GM18868 (cell line): ENCODE data around the gene CYP2W1.
"Not testable (repeated sequence)": the region's sequence is repeated elsewhere in the genome, so short reads cannot be mapped to it uniquely, and the experiment has no call there.

ENCODE experiments used
- ATAC-seq: cut with Tn5 transposase; IDR thresholded peaks from one replicate; pipeline ENCODE4 v1.9.1; 2021; ENCODE audit warnings: mild to moderate bottlenecking, moderate library complexity; ENCODE audit not compliant: unreplicated experiment

The CYP2W1 gene, protein sequence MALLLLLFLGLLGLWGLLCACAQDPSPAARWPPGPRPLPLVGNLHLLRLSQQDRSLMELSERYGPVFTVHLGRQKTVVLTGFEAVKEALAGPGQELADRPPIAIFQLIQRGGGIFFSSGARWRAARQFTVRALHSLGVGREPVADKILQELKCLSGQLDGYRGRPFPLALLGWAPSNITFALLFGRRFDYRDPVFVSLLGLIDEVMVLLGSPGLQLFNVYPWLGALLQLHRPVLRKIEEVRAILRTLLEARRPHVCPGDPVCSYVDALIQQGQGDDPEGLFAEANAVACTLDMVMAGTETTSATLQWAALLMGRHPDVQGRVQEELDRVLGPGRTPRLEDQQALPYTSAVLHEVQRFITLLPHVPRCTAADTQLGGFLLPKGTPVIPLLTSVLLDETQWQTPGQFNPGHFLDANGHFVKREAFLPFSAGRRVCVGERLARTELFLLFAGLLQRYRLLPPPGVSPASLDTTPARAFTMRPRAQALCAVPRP

DNA sequence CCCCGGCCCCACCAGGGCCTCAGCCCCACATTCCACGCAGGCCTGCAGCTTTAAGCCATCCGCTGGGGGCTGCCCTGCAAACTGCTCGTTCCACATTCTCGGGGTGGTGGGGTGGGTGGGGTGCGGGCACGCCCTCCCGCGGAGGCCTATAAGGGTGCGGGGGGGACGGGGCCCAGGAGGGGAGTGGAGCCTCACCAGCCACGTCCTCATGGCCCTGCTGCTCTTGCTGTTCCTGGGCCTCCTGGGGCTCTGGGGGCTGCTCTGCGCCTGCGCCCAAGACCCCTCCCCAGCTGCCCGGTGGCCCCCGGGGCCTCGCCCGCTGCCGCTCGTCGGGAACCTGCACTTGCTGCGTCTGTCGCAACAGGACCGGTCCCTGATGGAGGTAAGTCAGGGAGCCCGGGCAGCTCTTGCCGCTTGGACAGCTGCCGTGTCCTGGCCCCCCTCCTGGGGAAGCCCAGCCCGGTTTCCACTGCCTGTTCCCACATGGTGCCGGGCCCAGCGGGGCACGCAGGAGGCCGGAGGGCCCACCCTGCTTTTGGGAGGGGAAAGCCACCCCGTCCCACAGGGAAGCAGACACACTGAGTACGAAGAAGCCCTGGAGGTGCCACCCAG, at the start of gene CYP2W1:
TSS of gene CYP2W1 (plus strand) at position 178 of the 612 bp plus-strand sequence. CDS start at position 209, 31 bp downstream.
- no peak for ATAC-seq

DNA sequence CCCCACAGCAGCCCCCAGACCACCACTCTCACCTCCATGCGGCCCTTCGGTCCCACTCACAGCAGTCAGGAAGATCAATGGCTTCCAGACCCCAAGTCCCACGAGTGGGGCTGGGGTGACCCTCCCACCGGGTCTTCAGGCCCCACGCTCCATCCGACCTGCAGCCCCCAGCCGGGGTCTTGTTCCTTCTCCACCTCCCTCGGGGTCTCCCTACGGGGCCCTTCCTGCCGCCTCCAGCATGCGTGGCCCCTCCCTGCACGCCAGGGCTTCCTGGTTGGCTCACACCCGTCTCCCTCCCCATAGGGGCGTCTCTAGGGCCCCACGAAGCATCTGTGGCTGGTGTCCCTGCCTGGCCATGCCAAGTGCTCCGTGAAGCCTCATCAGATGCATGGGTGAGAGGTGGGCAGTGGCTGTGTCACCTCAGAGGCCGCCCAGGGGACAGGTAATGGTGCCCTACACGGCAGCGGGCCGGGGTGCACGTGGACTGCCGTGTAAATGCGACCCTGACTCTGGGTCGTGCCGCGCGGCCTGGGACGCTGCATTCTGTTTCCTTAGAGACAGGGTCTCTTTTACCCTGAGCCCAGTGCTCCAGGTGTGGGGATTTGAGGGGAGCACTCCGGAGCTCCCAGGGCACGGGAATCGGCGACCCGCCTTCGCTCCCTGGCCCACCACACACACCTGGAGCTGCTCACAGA, 48.4 kb upstream of the CYP2W1 start:
- ATAC-seq = no peak

DNA sequence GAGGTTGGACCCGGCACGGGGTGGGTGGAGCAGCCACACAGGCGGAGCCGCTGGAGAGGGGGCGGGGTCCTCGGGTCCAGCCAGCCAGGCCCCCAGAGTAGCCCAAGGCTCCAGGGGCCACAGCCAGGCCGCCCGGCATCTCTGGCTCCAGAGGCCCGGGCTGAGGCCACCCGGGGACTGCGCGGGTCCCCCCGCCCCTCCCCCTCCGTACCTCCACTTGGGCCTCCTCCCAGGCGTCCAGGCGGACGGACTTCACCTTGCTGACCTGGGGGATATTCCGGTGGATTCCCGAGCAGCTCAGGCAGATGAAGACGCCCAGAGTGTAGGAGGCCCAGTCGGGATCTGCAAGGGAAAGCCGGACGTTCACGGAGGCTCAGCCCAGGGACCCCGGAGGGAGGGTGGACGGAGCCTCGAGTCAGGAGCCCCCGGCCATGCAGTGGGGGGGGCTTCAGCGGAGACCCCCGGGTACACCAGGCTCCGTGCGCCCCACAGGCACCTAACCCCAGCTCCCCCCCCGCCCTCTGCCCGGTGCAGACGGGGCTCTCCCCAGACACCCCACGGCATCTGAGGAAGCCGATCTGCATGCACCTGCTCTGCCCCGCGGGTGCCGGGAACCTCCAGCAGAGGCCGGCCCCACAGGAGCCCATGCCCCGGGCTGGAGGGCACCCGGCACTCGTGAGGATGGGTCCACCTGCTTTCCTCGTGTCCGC, 47.7 kb upstream of the CYP2W1 start:
- ATAC-seq = no peak

DNA sequence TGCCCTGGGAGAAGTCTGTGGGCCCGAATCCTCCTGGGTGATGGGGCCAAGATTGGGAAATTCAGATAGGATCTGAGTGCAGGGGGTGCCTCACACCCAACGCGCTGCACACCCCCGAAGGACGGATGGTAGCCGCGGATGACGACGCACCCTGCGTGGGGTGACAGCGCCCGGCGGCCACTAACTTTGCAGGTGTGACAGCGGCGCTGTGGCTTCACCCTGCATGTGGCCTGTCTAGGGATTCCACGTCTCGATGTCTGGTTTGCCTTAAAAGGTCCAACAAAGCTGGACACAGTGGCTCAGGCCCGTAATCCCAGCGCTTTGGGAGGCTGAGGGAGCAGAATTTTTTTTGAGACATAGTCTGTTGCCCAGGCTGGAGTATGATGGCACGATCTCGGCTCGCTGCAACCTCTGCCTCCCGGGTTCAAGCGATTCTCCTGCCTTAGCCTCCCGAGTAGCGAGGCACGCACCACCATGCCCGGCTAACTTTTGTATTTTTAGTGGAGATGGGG, 47.1 kb upstream of the CYP2W1 start:
- ATAC-seq = no peak

DNA sequence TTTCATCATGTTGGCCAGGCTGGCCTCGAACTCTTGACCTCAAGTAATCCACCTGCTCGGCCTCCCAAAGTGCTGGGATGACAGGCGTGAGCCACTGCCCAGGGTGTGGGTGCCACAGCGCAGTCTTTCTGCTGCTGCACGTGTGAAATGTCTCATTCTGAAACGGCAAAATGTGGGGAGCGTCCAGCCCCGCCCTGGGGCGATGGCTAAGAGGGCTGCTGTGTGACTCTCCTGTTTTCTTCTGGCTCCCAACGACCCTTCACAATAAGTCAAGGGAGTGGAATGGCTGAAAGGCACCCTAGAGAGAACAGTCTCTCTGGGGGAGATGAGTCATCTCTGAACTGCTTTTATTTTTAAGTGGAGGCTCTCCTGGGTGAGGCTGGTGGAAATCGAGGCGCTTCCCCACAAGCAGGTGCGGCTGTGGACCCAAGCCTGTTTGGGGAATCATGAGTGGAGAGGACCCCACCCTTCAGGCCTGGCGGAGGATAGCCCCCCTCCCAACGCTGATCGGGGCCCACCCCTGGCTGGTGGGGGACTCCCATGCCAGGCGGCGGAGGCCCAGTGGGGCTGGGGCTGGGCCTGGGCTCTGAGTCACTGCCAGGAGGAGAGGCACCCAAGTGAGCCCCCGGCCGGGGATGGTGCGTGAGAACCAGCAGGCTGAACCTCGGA, 46.5 kb upstream of the CYP2W1 start:
- ATAC-seq = peak; percentile 84

DNA sequence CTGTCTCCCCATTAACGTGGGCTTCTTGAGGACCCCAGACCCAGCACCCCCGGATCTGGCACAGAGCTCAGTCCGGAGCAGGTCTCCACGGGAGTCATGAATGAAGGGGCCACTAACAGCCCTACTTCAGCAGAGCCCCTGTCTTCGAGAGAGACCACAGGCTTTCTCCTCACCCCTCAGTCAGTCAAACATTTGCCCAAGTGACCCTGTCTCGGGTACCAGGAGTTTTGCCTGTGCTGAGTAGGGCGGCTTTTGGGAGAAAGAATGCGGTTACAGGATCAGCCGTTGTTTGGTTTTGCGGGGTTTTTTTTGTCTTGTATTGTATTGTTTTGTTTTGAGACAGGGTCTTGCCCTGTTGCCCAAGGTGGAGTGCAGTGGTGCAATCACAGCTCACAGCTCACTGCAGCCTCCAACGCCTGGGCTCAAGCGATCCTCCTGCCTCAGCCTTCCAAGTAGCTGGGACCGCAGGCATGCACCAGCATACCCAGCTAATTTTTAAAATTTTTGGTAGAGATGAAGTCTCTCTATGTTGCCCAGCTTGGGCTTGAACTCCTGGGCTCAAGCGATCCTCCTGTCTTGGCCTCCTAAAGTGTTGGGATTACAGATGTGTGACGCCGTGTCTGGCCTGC, 45.0 kb upstream of the CYP2W1 start:
- ATAC-seq = no peak

DNA sequence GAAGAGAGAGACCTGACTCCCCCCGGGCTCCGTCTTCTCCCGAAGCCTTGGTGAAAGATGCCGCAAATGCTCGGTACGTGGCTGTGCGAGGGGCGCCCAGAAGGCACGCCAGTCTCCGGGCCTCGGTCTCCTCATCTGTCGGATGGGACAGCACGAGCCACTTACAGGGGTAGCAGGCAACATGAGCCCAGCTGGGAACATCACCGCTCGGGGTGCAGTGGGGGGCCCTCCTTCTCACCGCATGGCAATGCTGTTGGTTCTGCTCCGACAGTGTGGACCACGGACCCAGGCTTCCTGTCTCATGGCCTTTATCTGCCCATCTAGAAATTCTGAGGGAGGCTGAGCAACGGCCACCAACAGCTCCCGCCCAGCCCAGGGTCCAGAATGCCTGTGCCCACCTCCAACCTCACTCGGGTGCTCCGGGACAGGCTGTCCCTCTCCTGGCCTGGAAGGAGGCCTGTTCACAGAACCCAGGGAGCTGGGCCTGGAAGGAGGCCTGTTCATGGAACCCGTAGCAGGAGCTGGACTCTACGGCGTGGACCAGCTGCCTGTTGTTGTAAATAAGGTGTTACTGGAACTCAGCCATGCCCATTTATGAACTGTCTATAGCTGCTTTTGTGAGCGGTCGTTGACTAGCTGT, 44.3 kb upstream of the CYP2W1 start:
- ATAC-seq = no peak

DNA sequence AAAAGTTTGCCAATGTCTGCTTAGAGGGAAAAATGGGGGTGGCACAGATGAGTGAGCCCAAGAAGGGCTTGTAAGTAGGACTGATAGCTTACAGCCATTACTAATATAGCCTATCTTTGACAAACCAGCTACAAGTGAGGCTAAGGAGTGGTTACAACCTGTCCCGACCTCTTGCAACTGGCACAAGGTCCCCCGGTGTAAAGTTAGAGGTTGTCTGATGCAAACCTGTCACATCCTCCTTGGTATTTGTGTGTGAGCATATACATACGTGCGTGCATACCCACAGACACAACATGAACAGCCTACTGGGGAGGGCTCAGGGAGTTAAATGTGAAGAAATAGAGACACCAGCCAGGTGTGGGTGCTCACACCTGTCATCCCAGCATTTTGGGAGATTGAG, 43.1 kb upstream of the CYP2W1 start:
- ATAC-seq = no peak

DNA sequence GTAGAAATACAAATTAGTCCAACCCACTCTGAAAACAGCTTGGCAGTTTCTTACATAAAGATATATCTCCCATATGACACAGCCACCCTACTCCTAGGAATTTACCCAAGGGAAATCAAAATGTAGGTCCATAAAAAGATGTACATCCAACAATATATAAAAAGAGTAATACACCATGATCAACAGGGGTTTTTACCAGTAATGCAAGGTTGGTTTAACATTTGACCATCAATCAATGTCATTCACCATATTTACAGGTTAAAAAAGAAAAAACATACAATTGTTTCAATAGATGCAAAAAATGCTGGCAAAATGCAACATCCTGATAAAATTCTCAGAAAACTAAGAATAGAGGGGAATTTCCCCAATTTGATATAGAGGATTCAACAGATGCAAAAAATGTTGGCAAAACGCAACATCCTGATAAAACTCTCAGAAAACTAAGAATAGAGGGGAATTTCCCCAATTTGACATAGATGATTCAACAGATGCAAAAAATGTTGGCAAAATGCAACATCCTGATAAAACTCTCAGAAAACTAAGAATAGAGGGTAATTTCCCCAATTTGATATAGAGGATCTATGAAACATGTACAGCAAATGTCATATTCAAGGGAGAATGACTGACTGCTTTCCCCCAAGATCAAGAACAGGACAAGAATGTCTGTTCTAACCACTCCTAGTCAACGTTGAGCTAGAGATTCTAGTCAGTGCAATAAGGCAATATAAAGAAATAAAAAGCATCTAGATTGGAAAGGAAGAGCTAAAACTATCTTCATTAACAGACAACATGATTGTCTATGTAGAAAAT, 42.2 kb upstream of the CYP2W1 start:
- no peak for ATAC-seq

DNA sequence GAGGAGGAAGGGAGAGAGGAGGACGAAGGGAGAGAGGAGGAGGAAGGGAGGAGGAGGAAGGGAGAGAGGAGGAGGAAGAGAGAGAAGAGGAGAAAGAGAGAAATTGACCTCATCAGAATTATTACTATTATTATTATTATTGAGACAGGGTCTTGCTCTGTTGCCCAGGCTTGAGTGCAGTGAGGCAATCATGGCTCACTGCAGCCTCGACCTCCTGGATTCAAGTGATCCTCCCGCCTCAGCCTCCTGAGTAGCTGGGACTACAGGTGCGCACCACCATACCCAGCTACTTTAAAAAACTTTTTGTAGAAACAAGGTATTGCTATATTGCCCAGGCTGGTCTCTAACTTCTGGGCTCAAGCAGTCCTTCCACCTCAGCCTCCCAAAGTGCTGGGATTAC, 39.2 kb upstream of the CYP2W1 start:
- ATAC-seq = not testable (repeated sequence)

DNA sequence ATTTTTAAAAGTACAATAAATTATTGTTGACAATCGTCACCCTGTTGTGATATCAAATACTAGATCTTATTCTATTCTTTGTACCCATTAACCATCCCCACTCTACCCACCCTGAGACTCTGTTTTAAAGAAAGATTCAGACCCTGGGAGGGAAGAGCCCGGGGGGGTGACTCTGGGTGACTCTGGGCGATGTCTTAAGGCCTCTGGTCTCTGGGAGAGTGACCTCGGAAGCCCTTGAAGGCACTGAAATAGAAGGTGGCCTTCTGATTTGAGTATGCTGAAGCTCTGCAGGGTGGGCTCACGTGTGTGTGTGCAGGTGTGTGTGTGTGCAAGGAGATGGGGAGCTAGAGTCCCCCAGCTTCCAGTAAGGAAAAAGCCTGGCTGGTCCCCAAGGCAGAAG, 38.2 kb upstream of the CYP2W1 start:
- ATAC-seq = no peak

DNA sequence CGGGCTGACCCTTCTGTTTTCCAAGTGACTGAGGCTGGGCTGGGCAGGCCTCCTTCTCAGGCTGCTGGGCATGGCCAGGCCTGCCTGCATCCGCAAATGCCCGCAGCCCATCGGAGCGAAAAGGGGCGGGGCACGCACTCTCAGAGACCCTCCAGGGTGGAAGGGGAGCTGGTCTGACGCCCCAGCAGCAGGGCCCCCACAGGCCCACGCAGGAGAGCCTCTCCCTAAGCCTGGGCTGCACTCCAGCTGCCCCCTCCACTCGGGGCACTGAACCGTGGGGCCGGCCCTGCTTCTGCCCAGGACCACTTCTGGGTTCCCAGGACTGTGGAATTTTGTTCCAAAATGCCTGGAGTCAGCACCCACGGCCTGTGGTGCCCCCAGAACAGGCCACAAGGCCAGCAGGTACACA, 37.8 kb upstream of the CYP2W1 start:
- no peak for ATAC-seq

DNA sequence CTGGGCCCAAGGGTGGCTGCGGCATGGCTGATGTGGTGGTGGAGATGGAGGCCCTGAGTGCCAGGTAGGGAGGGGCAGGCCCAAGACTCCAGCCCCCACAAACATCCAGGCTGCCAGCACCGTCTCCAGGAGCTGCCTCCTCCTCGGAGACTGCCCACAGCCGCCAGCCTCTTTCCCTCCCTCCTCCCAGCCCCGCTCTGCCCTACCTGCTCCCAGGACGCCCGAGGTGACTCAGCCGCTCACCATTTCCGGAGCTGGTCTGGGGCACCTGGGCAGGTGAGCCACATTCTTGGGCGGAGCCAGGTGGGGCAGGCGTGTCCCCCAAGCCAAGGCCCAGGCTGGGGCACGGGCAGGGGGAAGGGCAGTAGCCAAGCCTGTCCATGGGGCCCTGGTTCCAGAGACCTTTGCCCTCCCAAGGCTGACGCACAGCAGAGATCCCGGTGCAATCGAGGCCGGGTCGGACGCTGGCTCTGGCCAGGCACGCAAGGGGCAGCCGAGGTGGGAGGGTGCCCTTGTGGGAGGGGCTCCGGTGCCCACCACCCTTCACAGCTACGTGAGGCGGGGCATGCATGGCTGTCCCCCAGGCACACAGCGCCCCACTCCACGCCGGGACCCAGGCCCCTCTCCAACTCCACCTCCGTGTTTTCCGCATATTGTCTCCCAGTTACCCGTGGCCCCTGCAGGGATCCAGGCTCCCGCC, 37.3 kb upstream of the CYP2W1 start:
- no peak for ATAC-seq

DNA sequence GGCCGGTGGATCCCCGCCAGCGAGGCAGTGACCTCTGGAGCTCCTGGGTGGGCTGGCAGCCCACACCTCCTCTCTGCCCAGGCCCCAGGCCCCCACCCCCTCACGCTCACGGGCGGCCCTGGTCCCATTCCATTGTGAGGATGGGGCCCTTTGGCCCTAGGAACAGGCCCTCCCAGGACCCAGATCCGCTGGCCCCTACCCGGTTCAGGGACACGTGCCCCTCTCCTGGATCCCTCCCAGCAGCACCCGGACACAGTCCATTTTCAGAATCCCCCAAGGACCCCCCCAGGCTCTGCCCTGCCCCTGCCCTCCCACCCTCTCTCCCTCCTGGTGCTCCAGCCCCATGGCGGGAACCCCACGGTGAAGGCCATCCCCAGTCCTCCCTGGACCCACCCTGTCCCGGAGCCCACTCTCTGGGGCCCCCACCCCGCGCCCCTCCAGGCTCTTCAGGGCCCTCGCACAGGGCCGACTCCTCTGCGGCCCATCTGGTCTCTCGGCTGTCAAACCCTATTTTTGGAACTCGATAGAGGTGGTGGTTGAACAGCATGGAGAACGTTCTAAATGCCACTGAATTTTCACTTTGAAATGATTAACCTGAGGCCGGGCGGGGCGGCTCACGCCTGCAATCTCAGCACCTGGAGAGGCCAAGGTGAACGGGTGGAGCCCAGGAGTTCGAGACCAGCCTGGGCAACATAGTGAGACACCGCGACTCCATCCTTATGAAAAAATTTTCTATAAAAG, 36.6 kb upstream of the CYP2W1 start:
- no peak for ATAC-seq

DNA sequence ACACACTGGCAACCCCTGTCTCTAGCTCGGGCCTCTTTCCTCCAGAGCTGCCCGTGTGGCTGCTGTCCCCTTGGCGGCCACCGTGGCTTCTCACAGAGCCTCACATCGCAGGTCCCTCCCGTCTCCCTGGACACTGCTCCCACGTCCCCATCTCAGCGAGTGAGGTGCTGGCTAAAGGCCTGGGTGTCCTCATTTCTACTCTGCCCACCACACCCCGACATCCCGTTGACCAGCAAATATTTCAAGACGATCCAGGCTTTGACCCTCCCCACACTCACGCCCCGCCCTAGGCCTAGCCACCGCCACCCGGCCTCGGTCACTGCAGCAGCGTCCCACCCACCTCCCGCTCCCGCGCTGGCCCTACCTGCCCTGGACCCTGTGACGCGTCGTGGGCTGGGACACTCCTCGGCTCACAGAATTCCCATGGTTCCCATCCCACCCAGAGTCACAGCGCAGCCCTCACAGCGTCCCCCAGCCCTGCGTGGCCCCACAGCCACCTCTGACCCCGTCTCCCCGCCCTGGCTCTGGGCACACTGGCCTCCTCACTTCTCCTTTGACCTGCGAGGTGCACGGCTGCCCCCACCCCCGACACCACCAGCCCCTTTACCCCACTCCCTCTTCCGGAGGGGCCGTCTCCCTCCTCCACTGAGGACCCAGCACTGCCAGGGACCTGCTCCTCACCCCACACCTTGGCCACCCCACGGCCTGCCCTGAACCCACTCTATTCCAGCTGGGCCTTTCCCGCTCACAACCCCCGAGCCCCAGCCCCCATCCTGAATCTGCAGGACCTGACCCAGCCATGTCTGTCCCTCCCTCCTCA, 35.4 kb upstream of the CYP2W1 start:
- ATAC-seq = no peak
